IPS-15b (cell line): Measurements from ENCODE around the gene GINS1.

ENCODE experiments used
- H3K27me3 ChIP-seq: one replicate; pipeline ENCODE4 v1.6.1; 2013; ENCODE audit warnings: low read length; ENCODE audit not compliant: control insufficient read depth, insufficient read depth
- H3K36me3 ChIP-seq: one replicate; pipeline ENCODE4 v1.6.1; 2013; ENCODE audit warnings: low read length; ENCODE audit not compliant: control insufficient read depth, insufficient read depth
- H3K4me1 ChIP-seq: one replicate; pipeline ENCODE4 v1.6.1; 2013; ENCODE audit warnings: mild to moderate bottlenecking, low read length; ENCODE audit not compliant: control insufficient read depth, insufficient read depth
- H3K4me3 ChIP-seq: one replicate; pipeline ENCODE4 v1.5.1; 2013; ENCODE audit warnings: low read depth, low read length
- H3K9ac ChIP-seq: one replicate; pipeline ENCODE4 v1.6.1; 2013; ENCODE audit warnings: low read depth, mild to moderate bottlenecking, low read length
- H3K9me3 ChIP-seq: one replicate; pipeline ENCODE4 v1.6.1; 2013; ENCODE audit warnings: mild to moderate bottlenecking, low read length; ENCODE audit not compliant: control insufficient read depth, insufficient read depth

The GINS1 gene

DNA sequence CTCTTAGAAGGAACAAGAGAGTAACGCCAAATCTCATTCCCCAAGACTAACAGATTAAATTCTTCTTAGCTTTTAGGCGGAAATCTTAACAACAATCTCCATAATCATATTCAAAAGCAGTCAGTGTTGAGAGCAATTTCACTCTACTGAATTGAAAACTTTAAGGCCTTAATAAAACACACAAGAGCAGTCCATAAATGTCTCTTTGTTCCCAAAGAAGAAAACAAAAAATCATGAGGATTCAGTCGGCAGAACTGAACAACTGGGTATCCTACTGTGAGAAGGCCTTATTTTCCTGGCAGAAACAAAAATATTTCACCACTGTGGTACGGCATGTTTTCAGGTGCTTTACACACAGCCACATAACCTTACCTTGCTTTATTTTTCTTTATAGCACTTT lies 31.2 kb upstream of the GINS1 start:
- no peaks in the 10 kb centered on the region for H3K4me1 ChIP-seq
- H3K36me3 ChIP-seq = no peaks in the 10 kb centered on the region
- no peak overlapping the region for H3K9ac ChIP-seq
- H3K4me3 ChIP-seq = no peak overlapping the region
- H3K9me3 ChIP-seq = no peaks in the 10 kb centered on the region
- no peaks in the 10 kb centered on the region for H3K27me3 ChIP-seq

GRCh38 chr20:25376886-25377285 lies 30.6 kb upstream of the GINS1 start:
- Histone ChIP-seq H3K27me3 (no peaks in the 10 kb centered on the region), H3K4me1 (no peaks in the 10 kb centered on the region), H3K9ac (no peak overlapping the region), H3K4me3 (no peak overlapping the region), H3K36me3 (no peaks in the 10 kb centered on the region), H3K9me3 (no peaks in the 10 kb centered on the region)

DNA sequence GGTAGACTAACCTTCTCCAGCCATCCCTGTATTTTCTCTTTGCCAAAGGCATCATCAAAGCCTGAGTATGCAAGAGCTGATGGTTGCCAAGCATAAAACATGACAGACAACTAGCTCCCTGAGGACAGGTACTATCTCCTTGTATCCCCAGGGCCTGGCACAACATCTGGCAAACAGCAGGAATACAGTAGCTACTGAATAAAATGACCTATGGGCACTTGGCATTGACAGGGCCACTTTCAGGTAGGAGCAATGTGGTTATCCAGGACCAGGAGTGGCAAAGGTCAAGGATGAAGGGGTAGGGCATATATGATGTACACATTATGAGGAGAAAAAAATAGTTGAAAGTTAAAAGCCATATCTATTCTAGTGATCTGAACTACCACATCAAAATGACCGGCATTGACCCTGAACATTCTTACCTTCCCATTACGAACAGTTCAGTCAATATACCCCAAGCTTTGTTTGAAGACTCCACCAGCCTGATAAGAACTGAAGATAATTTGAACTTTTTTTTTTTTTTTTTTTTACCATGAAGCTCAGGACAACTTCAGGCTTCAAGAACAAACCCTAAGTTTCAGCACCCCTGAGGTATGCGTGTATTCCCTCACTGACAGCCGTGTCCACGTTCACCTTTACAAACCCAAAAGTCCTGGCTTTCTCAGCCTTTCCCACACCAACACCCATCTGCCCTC lies 29.1 kb upstream of the GINS1 start:
- no peaks in the 10 kb centered on the region for H3K36me3 ChIP-seq
- no peaks in the 10 kb centered on the region for H3K4me1 ChIP-seq
- H3K4me3 ChIP-seq = no peak overlapping the region
- H3K9ac ChIP-seq = no peak overlapping the region
- H3K27me3 ChIP-seq = no peaks in the 10 kb centered on the region
- no peaks in the 10 kb centered on the region for H3K9me3 ChIP-seq

DNA sequence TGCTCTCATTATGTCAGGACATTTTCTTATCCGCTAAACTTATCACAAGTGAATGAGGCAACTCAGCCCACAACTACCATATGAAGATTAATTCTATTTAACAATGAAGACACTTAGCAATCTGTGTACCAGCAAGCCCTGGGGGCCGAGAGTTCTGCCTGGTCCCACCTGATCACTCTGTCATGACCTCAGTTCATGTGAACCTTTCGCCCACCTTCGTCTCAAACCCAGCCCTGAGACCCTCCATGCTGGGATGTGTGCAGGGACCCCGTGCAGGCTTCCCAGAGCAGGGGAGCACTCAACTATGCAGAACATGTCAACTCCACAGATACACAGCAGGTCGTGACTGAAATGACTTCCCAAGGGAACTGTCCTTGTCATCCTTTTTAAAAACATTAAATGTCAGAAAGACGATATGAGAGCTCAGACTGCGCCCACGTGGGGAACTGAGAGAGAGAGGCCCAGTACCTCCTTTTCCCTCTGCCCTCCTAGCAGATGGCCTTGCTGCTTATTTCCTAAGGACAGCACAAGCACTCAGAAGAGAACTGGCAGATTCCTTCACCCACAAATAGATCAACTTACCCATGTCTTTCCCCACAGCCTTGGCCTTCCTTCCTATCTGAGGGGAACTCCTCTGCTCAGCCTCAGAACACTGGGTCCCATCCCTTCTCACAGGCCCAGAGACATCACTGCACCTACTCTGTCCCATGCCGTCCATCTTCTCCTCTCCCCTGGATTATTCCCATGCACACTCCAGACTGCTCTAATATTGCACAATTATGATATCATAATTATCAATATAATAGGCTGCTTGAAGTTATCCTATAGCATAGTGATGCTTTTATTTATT lies 28.4 kb upstream of the GINS1 start:
- Histone ChIP-seq H3K4me1 (no peaks in the 10 kb centered on the region), H3K9me3 (no peaks in the 10 kb centered on the region), H3K27me3 (no peaks in the 10 kb centered on the region), H3K4me3 (no peak overlapping the region), H3K9ac (no peak overlapping the region), H3K36me3 (no peaks in the 10 kb centered on the region)

DNA sequence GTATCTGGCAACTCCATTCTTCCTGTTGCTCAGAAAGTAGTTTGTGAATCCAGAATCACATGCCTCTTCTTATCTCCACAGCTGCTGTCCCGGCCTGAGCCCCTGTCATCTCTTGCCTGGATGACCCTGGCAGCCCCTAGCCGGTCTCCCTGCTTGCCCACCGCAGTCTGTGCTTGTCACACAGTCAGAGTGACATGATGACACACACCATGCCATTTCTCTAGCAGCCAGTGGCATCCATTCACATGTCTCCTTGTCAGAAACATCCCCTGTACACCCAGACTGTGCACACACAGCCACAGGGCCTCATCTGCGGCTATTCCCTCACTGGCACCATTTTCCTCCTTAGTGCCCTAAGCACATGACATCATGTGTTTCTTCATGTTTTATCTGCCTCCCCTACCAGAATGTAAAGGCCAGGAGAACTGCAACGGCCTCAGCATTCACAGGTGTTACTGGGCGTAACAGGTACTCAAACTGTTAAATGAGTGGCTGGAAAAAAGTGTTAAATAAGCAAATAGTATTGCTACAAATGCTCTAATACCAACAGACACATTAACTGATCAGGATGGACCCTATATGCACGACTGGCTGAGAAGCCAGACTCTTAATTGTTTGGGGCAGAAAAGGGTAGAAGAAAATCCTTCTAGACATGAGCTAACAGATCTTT lies 26.4 kb upstream of the GINS1 start:
- Histone ChIP-seq H3K9me3 (no peaks in the 10 kb centered on the region), H3K9ac (no peak overlapping the region), H3K4me1 (no peaks in the 10 kb centered on the region), H3K36me3 (no peaks in the 10 kb centered on the region), H3K4me3 (no peak overlapping the region), H3K27me3 (no peaks in the 10 kb centered on the region)

DNA sequence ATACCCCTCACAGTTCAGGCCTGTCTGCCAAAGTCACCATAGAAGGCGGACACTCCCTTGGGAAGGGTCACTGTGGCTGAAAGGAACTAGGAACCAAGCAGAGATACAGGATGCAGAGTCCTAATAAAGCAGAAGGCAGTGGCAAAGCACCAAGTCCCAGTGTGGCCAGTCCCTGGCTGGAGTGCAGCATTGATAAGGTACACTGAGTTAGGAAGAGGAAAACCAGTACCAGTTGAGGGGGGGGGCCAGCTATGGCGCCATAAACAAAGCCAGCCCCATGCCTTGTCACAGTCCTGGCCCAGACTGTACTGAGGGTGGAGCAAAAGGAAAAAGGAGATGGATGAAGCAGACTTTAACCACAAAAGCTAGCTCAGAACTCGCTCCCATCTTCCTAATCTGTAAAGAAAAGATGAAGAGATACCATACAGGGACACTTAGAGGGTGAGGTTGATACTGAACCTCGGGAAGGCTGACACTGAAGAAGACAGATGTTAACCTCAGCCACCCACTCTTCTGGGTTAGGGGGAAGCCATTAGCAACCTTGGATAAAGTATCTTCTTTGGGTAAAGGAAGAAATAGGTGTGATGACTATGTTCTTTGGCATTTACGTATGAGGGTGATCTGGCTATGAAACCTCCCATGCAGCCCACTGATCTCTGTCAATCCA lies 24.6 kb upstream of the GINS1 start:
- no peaks in the 10 kb centered on the region for H3K36me3 ChIP-seq
- no peak overlapping the region for H3K9ac ChIP-seq
- H3K9me3 ChIP-seq = no peaks in the 10 kb centered on the region
- H3K4me3 ChIP-seq = no peak overlapping the region
- H3K27me3 ChIP-seq = no peaks in the 10 kb centered on the region
- no peaks in the 10 kb centered on the region for H3K4me1 ChIP-seq

GRCh38 chr20:25389401-25389857 lies 18.0 kb upstream of the GINS1 start:
- H3K4me3 ChIP-seq = peak overlapping the region; percentile 82
- no peaks in the 10 kb centered on the region for H3K27me3 ChIP-seq
- peak overlapping the region; percentile 73 for H3K9ac ChIP-seq
- no peaks in the 10 kb centered on the region for H3K36me3 ChIP-seq
- no peaks in the 10 kb centered on the region for H3K9me3 ChIP-seq
- H3K4me1 ChIP-seq = no peaks in the 10 kb centered on the region

DNA sequence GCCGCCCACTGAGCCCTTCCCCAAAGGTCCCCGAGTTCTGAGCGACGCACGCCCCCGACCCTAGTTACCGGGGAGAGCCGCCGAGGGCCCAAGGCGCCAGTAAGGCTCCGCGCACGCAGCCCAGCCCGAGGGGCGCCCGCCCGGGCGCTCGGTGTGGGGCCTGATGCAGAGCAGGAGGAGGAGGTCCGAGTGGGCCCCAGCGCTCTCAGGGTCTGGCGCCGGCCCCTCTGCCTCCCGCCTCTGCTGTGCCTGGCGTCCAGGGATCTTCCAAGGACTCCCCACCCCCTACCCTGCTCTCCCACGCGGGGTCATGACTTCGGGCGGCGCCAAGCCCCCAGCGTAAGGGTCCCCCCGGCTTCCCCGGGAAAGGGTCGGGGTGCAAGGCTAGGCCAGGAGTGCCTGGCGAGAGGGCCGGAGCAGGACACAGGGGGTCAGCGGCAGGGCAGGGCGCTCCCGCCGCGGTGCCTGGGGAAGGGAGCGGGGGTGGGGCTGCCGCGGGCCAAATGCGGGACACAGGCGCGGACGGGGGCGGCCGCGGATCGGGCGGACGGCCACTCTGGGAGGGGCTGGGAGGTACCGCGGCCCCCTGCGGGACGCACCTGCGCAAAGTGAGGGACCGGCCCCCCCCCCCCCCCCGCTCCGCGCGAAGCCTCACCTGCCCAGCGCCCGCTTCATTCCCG lies 17.5 kb upstream of the GINS1 start:
- no peaks in the 10 kb centered on the region for H3K9me3 ChIP-seq
- H3K9ac ChIP-seq = peak overlapping the region; percentile 73
- H3K36me3 ChIP-seq = no peaks in the 10 kb centered on the region
- H3K27me3 ChIP-seq = no peaks in the 10 kb centered on the region
- H3K4me3 ChIP-seq = peak overlapping the region; percentile 82
- H3K4me1 ChIP-seq = no peaks in the 10 kb centered on the region

DNA sequence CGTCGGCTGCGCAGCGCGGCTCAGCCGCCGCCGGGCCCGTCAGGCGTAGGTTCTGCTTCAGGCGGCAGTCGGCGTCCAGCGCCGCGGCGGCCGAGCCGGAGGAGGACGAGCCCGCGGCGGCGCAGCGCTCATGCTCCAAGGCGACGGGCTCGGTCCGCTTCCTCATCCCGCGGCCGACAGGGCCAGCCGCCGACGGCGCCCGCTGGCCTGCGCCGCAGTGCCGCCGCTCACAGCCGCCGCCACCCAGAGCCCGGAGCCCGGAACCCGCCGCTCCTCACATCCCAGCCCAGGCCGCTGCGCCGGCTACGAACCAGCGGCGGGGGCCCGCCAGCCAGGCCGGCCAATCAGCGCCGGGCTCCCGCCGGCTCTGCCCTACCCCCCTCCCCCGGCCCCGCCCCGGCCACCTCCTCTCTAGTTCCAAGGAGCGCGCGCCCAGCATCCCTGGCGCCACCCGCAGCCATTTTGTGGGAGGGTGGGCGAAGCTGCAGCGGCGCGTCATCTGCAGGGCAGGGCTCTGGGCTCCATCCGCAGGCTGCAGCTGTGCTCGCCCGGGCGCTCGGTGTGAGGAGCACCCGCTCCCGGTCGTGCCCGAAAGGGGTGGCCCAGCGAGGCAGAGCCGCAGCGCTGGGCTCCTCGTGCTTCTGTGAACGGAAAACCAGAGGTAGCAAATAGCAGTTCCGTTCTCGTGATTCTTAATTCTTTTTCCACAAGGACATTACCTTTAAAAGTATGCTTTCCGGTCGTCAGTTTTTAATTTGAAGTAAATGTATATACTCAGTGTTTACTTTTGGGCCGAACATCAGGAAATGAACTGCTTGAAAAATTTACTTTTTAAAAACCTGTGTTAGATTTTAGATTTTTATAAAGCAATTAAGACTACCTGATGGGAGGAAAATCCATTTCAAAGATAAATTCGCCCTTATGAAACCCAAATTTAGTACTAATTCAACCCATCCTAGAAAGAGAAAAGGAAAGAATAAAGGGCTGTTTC lies 16.6 kb upstream of the GINS1 start, which contains the start of gene ABHD12:
Gene ABHD12, minus strand, starts transcription at position 298 of the 991 bp plus-strand sequence. Its CDS starts 132 bp downstream, at position 166.
- no peaks in the 10 kb centered on the region for H3K9me3 ChIP-seq
- no peaks in the 10 kb centered on the region for H3K36me3 ChIP-seq
- H3K4me3 ChIP-seq = peak within 1 kb of the TSS; percentile 82
- no peaks in the 10 kb centered on the region for H3K4me1 ChIP-seq
- H3K9ac ChIP-seq = peak within 1 kb of the TSS; percentile 90
- no peaks in the 10 kb centered on the region for H3K27me3 ChIP-seq

GRCh38 chr20:25394276-25394675 lies 13.2 kb upstream of the GINS1 start:
- Histone ChIP-seq H3K9ac (no peak overlapping the region), H3K9me3 (no peaks in the 10 kb centered on the region), H3K36me3 (no peaks in the 10 kb centered on the region), H3K4me3 (no peak overlapping the region), H3K4me1 (peaks cover 5% of the 10 kb centered on the region), H3K27me3 (no peaks in the 10 kb centered on the region)
